Suppressor macrophage treated with lipopolysaccharide for 1 hour (primary cell): ENCODE measurements around the gene GLP2R.

ENCODE experiments used
- DNase-seq, 3 donors: peaks; one replicate each; pipeline ENCODE4 v3.0.0-alpha.2; 2020 to 2022

GLP2R gene

GRCh38 chr17:9900044-9900594, 74.4 kb downstream of the GLP2R start:
- DNase-seq = no peak

GRCh38 chr17:9900784-9901183, 75.1 kb downstream of the GLP2R start:
- DNase-seq = no peak

GRCh38 chr17:9902120-9902519, 76.4 kb downstream of the GLP2R start:
- DNase-seq = no peak

GRCh38 chr17:9904277-9905077, 78.8 kb downstream of the GLP2R start:
- no peak for DNase-seq

- no peak for DNase-seq
Observed at GRCh38 chr17:9905078-9905415, 79.3 kb downstream of the GLP2R start, which contains the start of gene RCVRN. Gene RCVRN (minus strand): TSS chr17:9905271. CDS start chr17:9905180, 91 bp downstream.

GRCh38 chr17:9905902-9906301, 80.2 kb downstream of the GLP2R start:
- peak; percentile 51 to 74 (median 72) for DNase-seq

- no peak for DNase-seq
Observed at GRCh38 chr17:9906616-9907015, 80.9 kb downstream of the GLP2R start.

- DNase-seq = no peak
Observed at GRCh38 chr17:9907131-9907530, 81.4 kb downstream of the GLP2R start.

GRCh38 chr17:9907883-9908648, 82.3 kb downstream of the GLP2R start:
- no peak for DNase-seq

GRCh38 chr17:9908649-9909042, 82.9 kb downstream of the GLP2R start:
- DNase-seq = no peak

GRCh38 chr17:9911089-9911488, 85.4 kb downstream of the GLP2R start:
- DNase-seq = no peak

- no peak for DNase-seq
Observed at GRCh38 chr17:9912121-9913099, 86.7 kb downstream of the GLP2R start.

GRCh38 chr17:9913476-9913875, 87.8 kb downstream of the GLP2R start:
- DNase-seq = no peak

GRCh38 chr17:9916108-9916507, 90.4 kb downstream of the GLP2R start:
- no peak for DNase-seq

GRCh38 chr17:9917131-9917530, 91.4 kb downstream of the GLP2R start:
- no peak for DNase-seq

- DNase-seq = no peak
Observed at GRCh38 chr17:9917801-9918200, 92.1 kb downstream of the GLP2R start.

GRCh38 chr17:9918352-9918751, 92.6 kb downstream of the GLP2R start:
- no peak for DNase-seq

GRCh38 chr17:9918804-9919352, 93.2 kb downstream of the GLP2R start:
- DNase-seq = no peak

GRCh38 chr17:9921216-9921615, 95.5 kb downstream of the GLP2R start:
- peak in 1 of 3 donors; percentile 7 for DNase-seq

- DNase-seq = no peak
Observed at GRCh38 chr17:9922012-9922848, 96.5 kb downstream of the GLP2R start.

- DNase-seq = peak; percentile 73 to 84 (median 82)
Observed at GRCh38 chr17:9924735-9925191, 99.0 kb downstream of the GLP2R start.
